ENCODE data around the gene NOX4. TPM values are rescaled to one million over a fixed set of nuclear protein-coding genes. Genes with fewer than 3 reads are reported as not detected.
"Not testable (repeated sequence)": the region's sequence is repeated elsewhere in the genome, so short reads cannot be mapped to it uniquely, and the experiment has no call there.

Gene NOX4
- total RNA-seq, 1 donor from 2014 or later, result 9.8 TPM

DNA sequence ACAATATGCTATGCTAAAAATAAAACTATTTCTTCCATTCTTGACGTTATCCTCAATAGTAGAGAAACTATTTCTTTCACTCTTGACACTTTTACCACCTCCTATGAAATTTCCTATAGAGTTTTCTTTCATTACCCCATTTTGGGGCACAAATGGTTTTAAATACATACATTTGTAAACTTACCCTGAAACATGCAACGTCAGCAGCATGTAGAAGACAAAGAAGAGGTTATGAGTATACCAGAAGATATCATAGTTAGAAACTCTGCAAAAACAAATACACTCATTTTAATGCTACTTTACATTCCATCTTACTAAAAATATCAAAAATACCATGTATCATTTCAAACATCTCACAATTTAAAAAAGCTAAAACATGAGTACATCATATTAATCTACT, 69.5 kb downstream of the NOX4 start:
- no peak for DNase-seq (ENCODE audit: extremely low spot score in 2 of 2)
- Histone ChIP-seq H3K27ac (no peak overlapping the region), H3K4me1 (no peaks in the 10 kb centered on the region), H3K4me3 (no peak overlapping the region), H3K27me3 (no peaks in the 10 kb centered on the region), H3K9me3 (no peaks in the 10 kb centered on the region), H3K36me3 (no peaks in the 10 kb centered on the region)
- intact Hi-C loops (cut with DNase I), result no loop called here
- TF ChIP-seq POLR2A (IDR thresholded peaks at IDR 0.05) (no peak), POLR2AphosphoS5 (IDR thresholded peaks at IDR 0.05; ENCODE audit: insufficient read depth in 1 of 2, low read depth in 1 of 2) (no peak)
- TF ChIP-seq, protein P1, sequence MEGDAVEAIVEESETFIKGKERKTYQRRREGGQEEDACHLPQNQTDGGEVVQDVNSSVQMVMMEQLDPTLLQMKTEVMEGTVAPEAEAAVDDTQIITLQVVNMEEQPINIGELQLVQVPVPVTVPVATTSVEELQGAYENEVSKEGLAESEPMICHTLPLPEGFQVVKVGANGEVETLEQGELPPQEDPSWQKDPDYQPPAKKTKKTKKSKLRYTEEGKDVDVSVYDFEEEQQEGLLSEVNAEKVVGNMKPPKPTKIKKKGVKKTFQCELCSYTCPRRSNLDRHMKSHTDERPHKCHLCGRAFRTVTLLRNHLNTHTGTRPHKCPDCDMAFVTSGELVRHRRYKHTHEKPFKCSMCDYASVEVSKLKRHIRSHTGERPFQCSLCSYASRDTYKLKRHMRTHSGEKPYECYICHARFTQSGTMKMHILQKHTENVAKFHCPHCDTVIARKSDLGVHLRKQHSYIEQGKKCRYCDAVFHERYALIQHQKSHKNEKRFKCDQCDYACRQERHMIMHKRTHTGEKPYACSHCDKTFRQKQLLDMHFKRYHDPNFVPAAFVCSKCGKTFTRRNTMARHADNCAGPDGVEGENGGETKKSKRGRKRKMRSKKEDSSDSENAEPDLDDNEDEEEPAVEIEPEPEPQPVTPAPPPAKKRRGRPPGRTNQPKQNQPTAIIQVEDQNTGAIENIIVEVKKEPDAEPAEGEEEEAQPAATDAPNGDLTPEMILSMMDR (IDR thresholded peaks at IDR 0.05), result no peak

DNA sequence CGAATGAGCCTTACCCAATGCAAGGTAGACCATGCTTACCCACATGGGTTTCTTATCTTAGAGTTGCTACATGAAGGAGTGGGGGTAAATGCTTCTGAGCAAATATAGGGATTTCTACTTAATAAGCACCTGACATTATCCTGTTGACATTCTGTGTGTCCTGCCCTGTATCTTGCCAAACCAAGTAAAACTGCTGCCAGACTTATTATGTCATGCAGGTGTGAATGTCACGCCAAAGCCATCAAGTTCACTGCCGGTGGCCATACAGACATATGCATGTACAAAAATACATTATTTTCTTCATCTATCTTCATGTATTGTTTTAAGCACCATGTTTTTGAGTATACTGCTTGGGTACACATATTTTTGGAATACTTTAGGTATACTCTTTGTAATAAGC, 70.2 kb downstream of the NOX4 start:
- DNase-seq (ENCODE audit: extremely low spot score in 2 of 2), result no peak
- H3K4me1 ChIP-seq, result no peaks in the 10 kb centered on the region
- H3K27me3 ChIP-seq, result no peaks in the 10 kb centered on the region
- TF ChIP-seq, protein P1 (IDR thresholded peaks at IDR 0.05), result no peak
- TF ChIP-seq POLR2A (IDR thresholded peaks at IDR 0.05), result no peak
- H3K36me3 ChIP-seq, result no peaks in the 10 kb centered on the region
- no peak overlapping the region for H3K27ac ChIP-seq
- intact Hi-C loops (cut with DNase I), result no loop called here
- H3K4me3 ChIP-seq, result no peak overlapping the region
- H3K9me3 ChIP-seq, result no peaks in the 10 kb centered on the region

DNA sequence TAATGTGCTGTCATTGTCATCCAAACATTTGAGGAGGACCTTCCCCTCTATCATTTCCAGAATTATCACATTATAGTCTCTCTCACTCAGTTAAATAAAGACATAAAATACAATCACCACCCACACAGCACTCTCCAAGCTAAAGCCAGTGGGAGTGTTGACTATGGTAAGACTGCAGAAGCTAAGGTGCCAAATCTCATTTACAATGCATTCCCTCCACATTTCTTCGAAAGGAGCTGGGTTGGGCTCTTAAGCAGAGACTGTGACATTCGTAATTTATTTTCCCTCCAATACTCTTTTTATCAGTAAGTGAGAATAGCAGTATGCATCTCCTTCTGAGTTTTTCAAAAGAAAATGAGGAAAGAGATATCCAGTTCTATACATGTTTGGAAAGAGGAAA, 74.2 kb downstream of the NOX4 start:
- no peak overlapping the region for H3K27ac ChIP-seq
- H3K36me3 ChIP-seq, result no peaks in the 10 kb centered on the region
- DNase-seq (ENCODE audit: extremely low spot score in 2 of 2), result no peak
- H3K9me3 ChIP-seq, result no peaks in the 10 kb centered on the region
- intact Hi-C loops (cut with DNase I), result no loop called here
- no peaks in the 10 kb centered on the region for H3K27me3 ChIP-seq
- TF ChIP-seq POLR2A (IDR thresholded peaks at IDR 0.05), result no peak
- TF ChIP-seq, protein P1 (IDR thresholded peaks at IDR 0.05), result no peak
- TF ChIP-seq POLR2AphosphoS5 (IDR thresholded peaks at IDR 0.05; ENCODE audit: insufficient read depth in 1 of 2, low read depth in 1 of 2), result no peak
- H3K4me3 ChIP-seq, result no peak overlapping the region
- no peaks in the 10 kb centered on the region for H3K4me1 ChIP-seq

DNA sequence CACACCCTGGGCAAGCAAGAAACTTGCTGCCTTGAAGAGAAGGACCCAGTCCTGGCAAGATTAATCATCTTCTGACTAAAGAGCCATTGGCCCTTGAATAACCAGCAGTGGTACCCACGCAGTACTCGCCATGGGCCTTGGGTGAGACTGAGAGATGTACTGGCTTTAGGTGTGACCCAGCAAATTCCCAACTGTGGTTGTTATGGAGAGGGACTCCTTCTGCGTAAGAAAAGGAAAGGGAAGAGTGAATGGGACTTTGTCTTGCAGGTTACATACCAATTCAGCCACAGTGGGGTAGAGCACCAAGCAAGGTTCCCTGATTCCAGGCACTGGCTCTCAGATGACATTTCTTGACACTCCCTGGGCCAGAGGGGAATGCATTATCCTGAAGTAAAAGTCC, 80.1 kb downstream of the NOX4 start:
- intact Hi-C loops (cut with DNase I); H3K9me3 ChIP-seq; DNase-seq (ENCODE audit: extremely low spot score in 2 of 2); H3K27me3 ChIP-seq; H3K4me1 ChIP-seq; H3K36me3 ChIP-seq; H3K4me3 ChIP-seq; H3K27ac ChIP-seq: not testable (repeated sequence)

DNA sequence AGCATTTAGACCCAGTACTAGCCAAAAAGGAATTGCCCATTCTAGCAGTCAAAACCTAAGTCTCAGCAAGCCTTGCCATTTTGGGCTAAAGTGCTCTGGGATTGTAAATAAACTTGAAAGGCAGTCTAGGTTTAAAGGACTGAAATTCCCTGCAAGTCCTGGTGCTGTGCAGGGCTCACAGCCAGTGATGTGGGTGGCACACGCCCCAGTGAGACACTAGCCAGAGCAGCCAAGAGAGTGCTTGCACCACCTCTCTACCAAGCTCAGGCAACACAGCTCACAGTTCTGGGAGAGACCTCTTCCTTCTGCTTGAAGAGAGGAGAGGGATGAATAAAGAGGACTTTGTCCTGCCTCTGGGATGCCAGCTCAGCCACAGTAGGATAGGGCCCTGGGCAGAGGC, 80.5 kb downstream of the NOX4 start:
- H3K4me1 ChIP-seq; H3K4me3 ChIP-seq; H3K36me3 ChIP-seq; intact Hi-C loops (cut with DNase I); H3K27ac ChIP-seq; H3K9me3 ChIP-seq; DNase-seq (ENCODE audit: extremely low spot score in 2 of 2); H3K27me3 ChIP-seq: not testable (repeated sequence)

DNA sequence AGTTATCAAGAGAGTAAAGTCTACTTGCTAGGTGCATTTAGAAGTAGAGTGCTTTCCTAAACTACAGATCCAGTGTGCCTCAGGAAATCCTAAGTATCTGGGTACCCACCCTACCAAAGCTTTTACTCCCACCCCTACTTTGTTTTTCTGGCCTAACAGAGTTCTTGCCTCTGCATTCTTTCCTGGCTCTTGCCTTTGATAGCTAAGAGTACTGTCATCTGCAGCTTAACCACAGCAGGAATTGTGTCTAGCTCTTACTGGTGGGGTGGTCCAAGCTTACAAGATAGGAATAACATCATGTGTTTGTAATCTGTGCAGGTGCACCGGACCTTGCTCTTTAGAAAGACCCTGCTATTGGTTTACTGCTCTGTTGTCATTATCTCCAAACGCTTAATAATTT, 82.7 kb downstream of the NOX4 start:
- H3K4me1 ChIP-seq; H3K27ac ChIP-seq; intact Hi-C loops (cut with DNase I); DNase-seq (ENCODE audit: extremely low spot score in 2 of 2); H3K9me3 ChIP-seq; H3K4me3 ChIP-seq; H3K36me3 ChIP-seq; H3K27me3 ChIP-seq: not testable (repeated sequence)

DNA sequence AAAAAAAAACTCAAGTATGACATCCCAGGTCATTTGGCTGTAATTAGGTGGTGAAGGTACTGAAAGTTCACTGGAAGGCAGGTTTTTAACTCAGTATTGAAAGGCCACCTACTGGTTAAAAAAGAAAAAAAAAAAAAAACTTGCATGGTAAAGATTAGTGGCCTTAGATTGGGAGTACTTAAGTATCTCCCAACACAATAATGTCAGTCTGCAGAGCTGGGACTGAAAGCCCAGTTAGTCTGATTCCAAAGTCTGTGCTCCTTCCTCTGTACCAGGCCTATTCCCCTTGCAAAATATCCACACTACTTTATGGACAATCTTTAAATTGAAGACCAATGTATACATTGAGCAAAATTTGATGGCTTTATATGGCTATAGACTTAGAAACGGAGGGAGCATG, 85.5 kb downstream of the NOX4 start:
- no peak overlapping the region for H3K27ac ChIP-seq
- H3K4me3 ChIP-seq, result no peak overlapping the region
- no peaks in the 10 kb centered on the region for H3K9me3 ChIP-seq
- TF ChIP-seq POLR2A (IDR thresholded peaks at IDR 0.05) (no peak), POLR2AphosphoS5 (IDR thresholded peaks at IDR 0.05; ENCODE audit: insufficient read depth in 1 of 2, low read depth in 1 of 2) (no peak)
- TF ChIP-seq, protein P1 (IDR thresholded peaks at IDR 0.05), result no peak
- H3K36me3 ChIP-seq, result no peaks in the 10 kb centered on the region
- H3K27me3 ChIP-seq, result no peaks in the 10 kb centered on the region
- H3K4me1 ChIP-seq, result no peaks in the 10 kb centered on the region
- no peak for DNase-seq (ENCODE audit: extremely low spot score in 2 of 2)
- intact Hi-C loops (cut with DNase I), result no loop called here

DNA sequence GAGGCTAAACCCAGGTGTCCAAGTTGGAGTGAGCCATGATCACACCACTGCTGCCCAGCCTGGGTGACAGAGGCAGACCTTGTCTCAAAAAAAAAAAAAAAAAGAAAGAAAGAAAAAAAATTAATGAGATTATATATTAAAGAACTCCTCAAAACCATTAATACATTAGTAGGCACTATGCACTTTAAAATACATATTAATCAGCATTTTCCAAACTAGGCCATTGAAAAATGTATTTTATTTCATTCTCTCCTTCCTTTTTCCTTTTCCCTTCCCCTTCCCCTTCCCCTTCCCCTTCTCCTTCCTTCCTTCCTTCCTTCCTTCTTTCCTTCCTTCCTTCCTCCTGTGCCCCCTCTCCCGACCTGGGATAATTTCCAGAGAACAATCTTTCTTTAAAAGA, 99.5 kb downstream of the NOX4 start:
- DNase-seq (ENCODE audit: extremely low spot score in 2 of 2); H3K36me3 ChIP-seq; H3K4me1 ChIP-seq; H3K27ac ChIP-seq; H3K4me3 ChIP-seq; H3K9me3 ChIP-seq; H3K27me3 ChIP-seq: not testable (repeated sequence)
- intact Hi-C loops (cut with DNase I), result loop anchor here (5.0 kb wide), 1 partner anchor 41 kb away; no protein-coding TSS in a partner anchor

DNA sequence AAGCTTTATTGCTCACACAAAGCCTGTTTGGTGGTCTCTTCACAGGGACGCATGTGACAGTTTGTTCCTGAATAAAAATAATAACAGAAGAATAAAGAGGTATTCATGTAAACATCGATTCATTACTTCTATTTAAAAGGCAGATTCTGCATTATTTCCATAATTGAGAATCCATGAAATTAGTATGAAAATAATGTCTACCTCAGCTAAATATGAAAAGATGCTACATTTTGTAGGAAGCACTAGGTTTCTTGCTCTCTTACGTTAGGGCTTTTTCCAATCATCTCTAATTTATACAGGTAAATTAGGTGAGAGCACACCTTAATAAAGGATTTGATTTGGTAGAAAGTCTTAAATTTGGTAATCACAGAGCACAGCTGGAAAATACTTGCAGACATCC, 103.7 kb downstream of the NOX4 start:
- H3K27me3 ChIP-seq; DNase-seq (ENCODE audit: extremely low spot score in 2 of 2); H3K4me1 ChIP-seq; H3K4me3 ChIP-seq; H3K9me3 ChIP-seq; intact Hi-C loops (cut with DNase I); H3K27ac ChIP-seq; H3K36me3 ChIP-seq: not testable (repeated sequence)

DNA sequence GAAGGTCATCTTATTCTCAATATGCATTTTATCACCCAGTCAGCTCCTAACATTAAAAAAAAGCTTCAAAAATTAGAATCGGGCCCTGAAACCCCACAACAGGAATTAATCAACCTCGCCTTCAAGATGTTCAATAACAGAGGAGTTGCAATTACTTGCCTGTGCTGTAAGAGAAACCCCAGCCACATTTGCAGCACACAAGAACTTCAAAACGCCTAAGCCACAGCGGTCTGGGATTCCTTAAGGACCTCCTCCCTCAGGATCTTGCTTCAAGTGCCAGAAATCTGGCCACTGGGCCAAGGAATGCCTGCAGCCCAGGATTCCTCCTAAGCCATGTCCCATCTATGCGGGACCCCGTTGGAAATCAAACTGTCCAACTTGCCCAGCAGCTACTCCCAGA, 108.2 kb downstream of the NOX4 start:
- H3K9me3 ChIP-seq; H3K4me3 ChIP-seq; H3K27me3 ChIP-seq; DNase-seq (ENCODE audit: extremely low spot score in 2 of 2); H3K27ac ChIP-seq; H3K36me3 ChIP-seq; intact Hi-C loops (cut with DNase I): not testable (repeated sequence)
- H3K4me1 ChIP-seq, result peaks cover 11% of the 10 kb centered on the region

Measured in vagina (tissue), 2 donors.